CD4-positive, alpha-beta T cell (primary cell): ENCODE results near the gene RIT1. TPM values are rescaled to one million over a fixed set of nuclear protein-coding genes. Genes with fewer than 3 reads are reported as not detected.

Experiments used
- ATAC-seq: fragments of 200-7000 bp; cut with Tn5 transposase; one replicate; pipeline ENCODE4 v1.10.0; 2022; ENCODE audit warnings: mild to moderate bottlenecking; ENCODE audit not compliant: poor library complexity
- CTCF ChIA-PET: fragments of 350-600 bp; sonication (Branson Sonifier 250); formaldehyde crosslinking; loops from one replicate; lab custom pipeline; 2021; ENCODE audit warnings: antibody characterized with exemption, inconsistent platforms; lab: Charles Lee
- POLR2A ChIA-PET: fragments of 350-600 bp; sonication (Branson Sonifier 250); formaldehyde crosslinking; loops from one replicate; lab custom pipeline; 2021; ENCODE audit warnings: antibody characterized with exemption, inconsistent platforms; lab: Charles Lee
- DNase-seq, 14 experiments: peaks; one replicate each; pipeline ENCODE4 v3.0.0-alpha.2; 2013 to 2020; ENCODE audit warnings: mixed read lengths in 2 of 14
- H3K27ac ChIP-seq, 2 donors: one replicate each; pipeline versions ENCODE4 v1.5.1 to v1.7.0; 2013; ENCODE audit warnings: low read length in 2 of 2, low read depth in 1 of 2, mild to moderate bottlenecking in 1 of 2
- H3K27me3 ChIP-seq, 2 experiments: 1 replicate in 1 of 2; 2 replicates in 1 of 2; pipeline versions ENCODE4 v1.6.1 to v1.7.0; 2013; ENCODE audit warnings: low read length in 2 of 2, control low read depth in 1 of 2, mild to moderate bottlenecking in 1 of 2, moderate library complexity in 1 of 2; ENCODE audit not compliant: insufficient read depth in 2 of 2, control insufficient read depth in 1 of 2
- H3K36me3 ChIP-seq: one replicate; pipeline ENCODE4 v1.6.1; 2013; ENCODE audit warnings: low read length, control low read depth; ENCODE audit not compliant: insufficient read depth
- H3K4me1 ChIP-seq: one replicate; pipeline ENCODE4 v1.6.1; 2013; ENCODE audit warnings: low read length, control low read depth; ENCODE audit not compliant: insufficient read depth
- H3K4me3 ChIP-seq: one replicate; pipeline ENCODE4 v1.5.1; 2013; ENCODE audit warnings: mild to moderate bottlenecking, low read length, moderate library complexity
- H3K9me3 ChIP-seq, 2 experiments: 1 replicate in 1 of 2; 2 replicates in 1 of 2; pipeline versions ENCODE4 v1.6.1 to v1.7.0; 2013; ENCODE audit warnings: low read length in 2 of 2, mild to moderate bottlenecking in 2 of 2, control low read depth in 1 of 2, moderate library complexity in 1 of 2; ENCODE audit not compliant: control insufficient read depth in 1 of 2, insufficient read depth in 1 of 2
- H3K27ac Mint-ChIP-seq: one replicate; pipeline ENCODE4 v1.8.0; 2020; ENCODE audit warnings: mixed read lengths
- H3K27me3 Mint-ChIP-seq: one replicate; pipeline ENCODE4 v1.8.0; 2021; ENCODE audit warnings: mixed read lengths
- H3K36me3 Mint-ChIP-seq: one replicate; pipeline ENCODE4 v1.8.0; 2021; ENCODE audit warnings: low read depth, mixed read lengths
- H3K4me1 Mint-ChIP-seq: one replicate; pipeline ENCODE4 v1.8.0; 2021; ENCODE audit warnings: low read depth, mixed read lengths
- H3K4me3 Mint-ChIP-seq: one replicate; pipeline ENCODE4 v1.8.0; 2020; ENCODE audit warnings: mild to moderate bottlenecking, mixed read lengths
- H3K9me3 Mint-ChIP-seq: one replicate; pipeline ENCODE4 v1.8.0; 2020; ENCODE audit warnings: mixed read lengths
- CTCF ChIP-seq: fragments of 200-600 bp; IDR thresholded peaks from one replicate; pipeline ENCODE4 v1.8.0; 2022; ENCODE audit warnings: antibody characterized with exemption, mild to moderate bottlenecking
- intact Hi-C, 2 experiments: fragments of 100-400 bp; cut with DNase I in 1 of 2; cut with micrococcal nuclease in 1 of 2; formaldehyde crosslinking; loops; one replicate each; pipeline versions ENCODE4 v1.15.1 to v1.9.0; 2023 to 2025; cut with DNase I, micrococcal nuclease
- total RNA-seq, 174 experiments: library from RNA in 2 of 174; stranded (reverse) in 2 of 174; gene quantifications; one replicate each; pipeline ENCODE4 v1.2.3 and lab custom pipeline; 2021 to 2026

Gene RIT1
- total RNA-seq, 2 experiments from 2014 or later: 66.2 to 67.0 TPM

- ATAC-seq: no peak
- H3K4me3 ChIP-seq: no peak overlapping the region
These were observed 43.4 kb downstream of the RIT1 start for GRCh38 chr1:155867766-155868165.

GRCh38 chr1:155864393-155864792 lies 46.8 kb downstream of the RIT1 start:
- intact Hi-C loops: no loop called here
- TF ChIP-seq CTCF: no peak
- Histone ChIP-seq H3K27me3 (peaks cover 0 to 8% of the 10 kb centered on the region in 2 experiments), H3K36me3 (peaks cover 7% of the 10 kb centered on the region), H3K4me1 (peaks cover 17% of the 10 kb centered on the region), H3K4me3 (no peak overlapping the region), H3K9me3 (peaks cover 0 to 4% of the 10 kb centered on the region in 2 experiments), H3K27ac (no peak overlapping the region)
- DNase-seq: no peak
- H3K4me1 Mint-ChIP-seq: peaks cover 5% of the 10 kb centered on the region
- no peaks in the 10 kb centered on the region for H3K36me3 Mint-ChIP-seq
- no peak overlapping the region for H3K27ac Mint-ChIP-seq
- peaks cover 23% of the 10 kb centered on the region for H3K27me3 Mint-ChIP-seq
- H3K9me3 Mint-ChIP-seq: no peaks in the 10 kb centered on the region
- ChIA-PET CTCF (no interaction called here), POLR2A (no interaction called here)
- no peak for ATAC-seq
- no peak overlapping the region for H3K4me3 Mint-ChIP-seq

More at GRCh38 chr1:155867766-155868165, 43.4 kb downstream of the RIT1 start:
- H3K27ac Mint-ChIP-seq: no peak overlapping the region
- no peak for TF ChIP-seq CTCF
- no peak overlapping the region for H3K4me3 Mint-ChIP-seq
- intact Hi-C loops: no loop called here
- POLR2A ChIA-PET: no interaction called here
- H3K36me3 Mint-ChIP-seq: no peaks in the 10 kb centered on the region
- Histone ChIP-seq H3K4me1 (peaks cover 2% of the 10 kb centered on the region), H3K36me3 (peaks cover 7% of the 10 kb centered on the region), H3K9me3 (no peaks in the 10 kb centered on the region), H3K27ac (no peak overlapping the region), H3K27me3 (no peaks in the 10 kb centered on the region)
- no peaks in the 10 kb centered on the region for H3K9me3 Mint-ChIP-seq
- no peaks in the 10 kb centered on the region for H3K4me1 Mint-ChIP-seq
- H3K27me3 Mint-ChIP-seq: peaks cover under 1% of the 10 kb centered on the region
- CTCF ChIA-PET: no interaction called here
- no peak for DNase-seq

GRCh38 chr1:155861896-155862295 lies 49.3 kb downstream of the RIT1 start:
- ATAC-seq (no peak), DNase-seq (no peak)
- Mint-ChIP-seq H3K4me1 (peaks cover 24% of the 10 kb centered on the region), H3K4me3 (no peak overlapping the region), H3K27ac (no peak overlapping the region), H3K36me3 (peaks cover 3% of the 10 kb centered on the region), H3K27me3 (peaks cover 25% of the 10 kb centered on the region), H3K9me3 (no peaks in the 10 kb centered on the region)
- Histone ChIP-seq H3K9me3 (peaks cover 0 to 4% of the 10 kb centered on the region in 2 experiments), H3K4me3 (no peak overlapping the region), H3K27ac (no peak overlapping the region), H3K36me3 (no peaks in the 10 kb centered on the region), H3K27me3 (peaks cover 0 to 8% of the 10 kb centered on the region in 2 experiments), H3K4me1 (peaks cover 26% of the 10 kb centered on the region)
- POLR2A ChIA-PET: interaction anchor here (0.7 kb wide), 1 partner anchor 37 kb away, joined by 3 read pairs; no protein-coding TSS in a partner anchor
- no peak for TF ChIP-seq CTCF
- intact Hi-C loops: loop anchor here in 1 of 2 experiments (2.0 kb wide), 1 partner anchor 49 kb away; the partner anchor contains the start of gene RIT1
- CTCF ChIA-PET: no interaction called here
